Fibroblast of villous mesenchyme (primary cell): ENCODE measurements around the gene NFATC2IP. TPM values are rescaled to one million over a fixed set of nuclear protein-coding genes. Genes with fewer than 3 reads are reported as not detected.

Experiments used
- DNase-seq: peaks from one replicate; pipeline ENCODE4 v3.0.0-alpha.2; 2010; ENCODE audit warnings: low read depth
- H3K4me3 ChIP-seq: 2 replicates; pipeline ENCODE4 v1.5.1; 2011; ENCODE audit warnings: low read depth, mild to moderate bottlenecking, low read length
- CTCF ChIP-seq: IDR thresholded peaks from 2 replicates; pipeline ENCODE4 v1.5.1; 2012; ENCODE audit warnings: low read depth, mild to moderate bottlenecking, low read length; ENCODE audit not compliant: insufficient read depth
- total RNA-seq: library from RNA; depleted of rRNA; stranded (reverse); fragments of >200 nt; gene quantifications from 2 replicates; pipeline ENCODE4 v1.2.3, GENCODE V29; 2012

NFATC2IP gene
- total RNA-seq, 1 donor: 30.7 TPM

- H3K4me3 ChIP-seq: no peak overlapping the region
- no peak for TF ChIP-seq CTCF
- DNase-seq: no peak
Measured at GRCh38 chr16:28917095-28917494, 33.6 kb upstream of the NFATC2IP start.

- no peak overlapping the region for H3K4me3 ChIP-seq
- DNase-seq: no peak
- no peak for TF ChIP-seq CTCF
Measured at GRCh38 chr16:28918698-28919097, 32.0 kb upstream of the NFATC2IP start.

- no peak for TF ChIP-seq CTCF
- no peak overlapping the region for H3K4me3 ChIP-seq
- DNase-seq: no peak
Measured at GRCh38 chr16:28923231-28923587, 27.5 kb upstream of the NFATC2IP start.

- no peak for DNase-seq
- no peak for TF ChIP-seq CTCF
- peak overlapping the region; percentile 80 for H3K4me3 ChIP-seq
Measured at GRCh38 chr16:28923652-28924398, 26.9 kb upstream of the NFATC2IP start.

GRCh38 chr16:28924399-28924761 is 26.4 kb upstream of the NFATC2IP start:
- TF ChIP-seq CTCF: no peak
- DNase-seq: no peak
- peak overlapping the region; percentile 80 for H3K4me3 ChIP-seq

GRCh38 chr16:28924762-28925385 is 25.9 kb upstream of the NFATC2IP start, which contains the start of gene RABEP2:
Gene RABEP2 (minus strand): TSS chr16:28925238. CDS start chr16:28925163, 75 bp downstream.
- DNase-seq: peak; percentile 86
- peak within 1 kb of the TSS; percentile 80 for H3K4me3 ChIP-seq
- no peak for TF ChIP-seq CTCF
